OCI-LY3 (cell line): ENCODE measurements around the gene GABARAP.

Source experiments
- H2AFZ ChIP-seq: fragments of 200-600, 300-600 bp; shearing (Covaris generic); 2 replicates; pipeline ENCODE4 v1.6.0; 2014; ENCODE audit warnings: antibody characterized with exemption, low read depth, low read length
- H3K27ac ChIP-seq: fragments of 200-600, 300-600 bp; sonication (generic); 2 replicates; pipeline ENCODE4 v1.5.1; 2014; ENCODE audit warnings: mild to moderate bottlenecking, low read length, moderate library complexity, mixed read lengths
- H3K27me3 ChIP-seq: fragments of 200-600, 300-600 bp; sonication (generic); 2 replicates; pipeline ENCODE4 v1.6.1; 2014; ENCODE audit warnings: low read depth, low read length, mixed read lengths
- H3K36me3 ChIP-seq: fragments of 200-600, 300-600 bp; sonication (generic); replicated peaks from 2 replicates; pipeline ENCODE3; 2014; ENCODE audit warnings: low read depth, low read length, mixed read lengths
- H3K4me1 ChIP-seq: fragments of 300-600, 200-600 bp; sonication (generic); 2 replicates; pipeline ENCODE4 v1.6.1; 2014; ENCODE audit warnings: low read length, mixed read lengths
- H3K4me2 ChIP-seq: fragments of 200-600, 300-600 bp; sonication (generic); 2 replicates; pipeline ENCODE4 v1.6.1; 2014; ENCODE audit warnings: low read length, mixed read lengths
- H3K4me3 ChIP-seq: fragments of 300-600, 200-600 bp; sonication (generic); 2 replicates; pipeline ENCODE4 v1.5.1; 2014; ENCODE audit warnings: antibody characterized with exemption, mild to moderate bottlenecking, low read length, moderate library complexity
- H3K79me2 ChIP-seq: fragments of 300-600, 200-600 bp; shearing (Covaris generic); 2 replicates; pipeline ENCODE4 v1.6.1; 2014; ENCODE audit warnings: mild to moderate bottlenecking, low read length, mixed read lengths
- H3K9ac ChIP-seq: fragments of 300-600, 200-600 bp; shearing (Covaris generic); 2 replicates; pipeline ENCODE4 v1.6.0; 2014; ENCODE audit warnings: mild to moderate bottlenecking, low read length, moderate library complexity
- H3K9me3 ChIP-seq: fragments of 200-600, 300-600 bp; shearing (Covaris generic); 2 replicates; pipeline ENCODE4 v1.6.1; 2014; ENCODE audit warnings: low read length, mixed read lengths; ENCODE audit not compliant: insufficient read depth
- H4K20me1 ChIP-seq: fragments of 200-600, 300-600 bp; sonication (generic); 2 replicates; pipeline ENCODE4 v1.6.1; 2016; ENCODE audit warnings: low read length, mixed read lengths; ENCODE audit not compliant: insufficient read depth
- EZH2phosphoT487 ChIP-seq: fragments of 200-600 bp; shearing (Covaris generic); IDR thresholded peaks from 2 replicates; pipeline ENCODE4 v1.6.1; 2018; ENCODE audit warnings: antibody characterized with exemption, mixed run types, low read depth
- TF ChIP-seq, protein P1 (sequence below): fragments of 200-600, 300-600 bp; sonication (generic); IDR thresholded peaks from 2 replicates; pipeline ENCODE4 v1.5.1; 2014; ENCODE audit warnings: antibody characterized with exemption, low read length, low read depth

The GABARAP gene

DNA sequence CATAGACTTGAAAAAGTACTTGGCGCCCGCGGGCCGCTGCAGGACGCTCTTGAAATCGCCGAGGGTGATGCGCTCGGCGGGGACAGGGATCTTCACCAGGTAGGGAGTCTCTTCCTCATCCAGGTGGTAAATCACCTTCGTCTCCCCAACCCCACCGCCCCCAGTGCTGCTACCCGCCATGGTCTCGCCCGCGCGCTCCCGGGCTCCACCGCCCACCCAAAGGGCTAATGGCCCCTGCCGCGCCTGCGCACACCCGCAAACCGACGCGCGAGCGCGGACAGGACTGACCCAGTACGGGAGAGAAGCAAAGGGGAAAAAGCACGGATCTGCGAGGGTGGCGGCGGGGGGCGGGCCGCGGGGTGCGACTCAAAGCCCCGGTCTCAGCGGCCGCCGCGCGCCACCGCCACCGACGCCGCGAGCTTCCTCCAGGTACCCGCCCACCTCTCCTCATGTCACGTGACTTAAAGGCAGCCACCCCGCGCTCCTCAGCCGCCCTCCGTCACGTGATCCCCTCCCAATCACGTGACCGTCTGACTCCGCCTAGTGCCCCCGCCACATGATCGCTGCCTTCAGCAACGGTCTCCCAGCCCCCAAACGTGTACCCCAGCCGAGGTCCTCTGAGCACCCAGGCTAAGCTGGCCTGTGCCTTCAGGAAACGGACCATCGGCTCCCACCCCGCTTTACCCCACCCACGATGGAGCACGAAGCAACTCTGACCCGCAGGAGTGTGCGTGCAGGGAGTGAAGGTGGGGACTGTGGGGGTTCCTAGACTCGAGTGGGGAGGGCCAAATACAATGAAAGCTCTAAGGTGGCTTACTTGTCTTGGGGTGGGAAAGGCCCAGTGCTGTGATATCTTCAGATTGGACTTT is 7.9 kb downstream of the GABARAP start, which contains the start of gene DVL2:
DVL2 (minus strand) TSS at position 435 of the 869 bp plus-strand sequence; CDS start at position 180, 255 bp downstream.
- Histone ChIP-seq H3K27me3 (no peaks in the 10 kb centered on the region), H3K4me3 (peak within 1 kb of the TSS; percentile 99), H3K9me3 (no peaks in the 10 kb centered on the region), H3K9ac (peak within 1 kb of the TSS; percentile 90), H3K4me2 (peak within 1 kb of the TSS; percentile 80), H3K79me2 (peaks cover 67% of the 10 kb centered on the region), H2AFZ (peak within 1 kb of the TSS; percentile 34; the same call in 1 of the 2 replicates), H3K27ac (peak within 1 kb of the TSS; percentile 58), H3K36me3 (peaks cover 13% of the 10 kb centered on the region), H4K20me1 (peaks cover 11% of the 10 kb centered on the region), H3K4me1 (peaks cover 12% of the 10 kb centered on the region)
- TF ChIP-seq EZH2phosphoT487: no peak
- TF ChIP-seq, protein P1, sequence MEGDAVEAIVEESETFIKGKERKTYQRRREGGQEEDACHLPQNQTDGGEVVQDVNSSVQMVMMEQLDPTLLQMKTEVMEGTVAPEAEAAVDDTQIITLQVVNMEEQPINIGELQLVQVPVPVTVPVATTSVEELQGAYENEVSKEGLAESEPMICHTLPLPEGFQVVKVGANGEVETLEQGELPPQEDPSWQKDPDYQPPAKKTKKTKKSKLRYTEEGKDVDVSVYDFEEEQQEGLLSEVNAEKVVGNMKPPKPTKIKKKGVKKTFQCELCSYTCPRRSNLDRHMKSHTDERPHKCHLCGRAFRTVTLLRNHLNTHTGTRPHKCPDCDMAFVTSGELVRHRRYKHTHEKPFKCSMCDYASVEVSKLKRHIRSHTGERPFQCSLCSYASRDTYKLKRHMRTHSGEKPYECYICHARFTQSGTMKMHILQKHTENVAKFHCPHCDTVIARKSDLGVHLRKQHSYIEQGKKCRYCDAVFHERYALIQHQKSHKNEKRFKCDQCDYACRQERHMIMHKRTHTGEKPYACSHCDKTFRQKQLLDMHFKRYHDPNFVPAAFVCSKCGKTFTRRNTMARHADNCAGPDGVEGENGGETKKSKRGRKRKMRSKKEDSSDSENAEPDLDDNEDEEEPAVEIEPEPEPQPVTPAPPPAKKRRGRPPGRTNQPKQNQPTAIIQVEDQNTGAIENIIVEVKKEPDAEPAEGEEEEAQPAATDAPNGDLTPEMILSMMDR: no peak

DNA sequence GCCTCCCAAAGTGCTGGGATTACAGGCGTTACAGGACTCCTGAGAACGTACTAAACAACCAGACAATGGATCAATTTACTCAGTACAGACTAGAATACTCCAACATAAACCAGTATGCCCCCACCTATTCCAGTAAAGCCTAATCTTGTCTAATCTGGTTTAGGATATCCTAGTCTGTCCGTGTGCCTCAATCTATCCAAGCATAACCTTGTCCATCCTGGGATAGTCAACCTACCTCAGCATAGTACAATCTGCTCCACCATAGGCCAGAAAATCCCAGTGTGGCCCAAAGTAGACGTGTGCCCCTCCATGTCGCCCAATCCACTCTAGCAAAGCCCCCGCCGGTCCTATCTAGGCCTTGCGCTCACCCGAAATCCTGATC is 8.6 kb downstream of the GABARAP start:
- no peak for TF ChIP-seq EZH2phosphoT487
- TF ChIP-seq, protein P1: no peak
- Histone ChIP-seq H3K36me3 (peaks cover 13% of the 10 kb centered on the region), H3K79me2 (peaks cover 61% of the 10 kb centered on the region), H3K27ac (peak overlapping the region; percentile 58), H3K4me1 (peaks cover 12% of the 10 kb centered on the region), H4K20me1 (peaks cover 11% of the 10 kb centered on the region), H3K9ac (peak overlapping the region; percentile 90), H3K9me3 (no peaks in the 10 kb centered on the region), H3K27me3 (no peaks in the 10 kb centered on the region), H3K4me2 (peak overlapping the region; percentile 70), H3K4me3 (peak overlapping the region; percentile 99), H2AFZ (no peak overlapping the region)

DNA sequence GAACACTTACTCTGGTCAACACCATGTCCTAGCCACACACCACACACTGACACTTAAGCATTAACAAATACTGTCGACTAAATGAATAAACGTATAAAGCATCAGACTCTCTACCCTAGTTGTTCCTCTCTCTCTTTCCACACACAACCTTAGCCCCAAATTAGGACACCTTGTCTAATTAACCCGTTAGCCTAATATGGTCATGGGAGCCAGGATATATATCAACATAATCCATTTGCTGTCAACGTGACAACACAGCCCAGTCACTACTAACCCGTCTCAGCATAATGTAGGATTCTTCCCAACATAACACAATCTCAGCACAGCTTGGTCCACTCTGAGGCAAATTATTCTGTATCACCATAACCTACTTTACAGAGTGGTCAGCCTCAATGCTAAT is 10.1 kb downstream of the GABARAP start:
- Histone ChIP-seq H3K4me2 (no peak overlapping the region), H3K79me2 (peaks cover 46% of the 10 kb centered on the region), H3K9ac (no peak overlapping the region), H3K9me3 (no peaks in the 10 kb centered on the region), H3K4me1 (peaks cover 7% of the 10 kb centered on the region), H3K36me3 (peaks cover 12% of the 10 kb centered on the region), H3K27me3 (no peaks in the 10 kb centered on the region), H3K27ac (no peak overlapping the region), H3K4me3 (no peak overlapping the region), H4K20me1 (peaks cover 6% of the 10 kb centered on the region; the same call in 1 of the 2 replicates), H2AFZ (no peak overlapping the region)
- TF ChIP-seq, protein P1: no peak
- TF ChIP-seq EZH2phosphoT487: no peak

DNA sequence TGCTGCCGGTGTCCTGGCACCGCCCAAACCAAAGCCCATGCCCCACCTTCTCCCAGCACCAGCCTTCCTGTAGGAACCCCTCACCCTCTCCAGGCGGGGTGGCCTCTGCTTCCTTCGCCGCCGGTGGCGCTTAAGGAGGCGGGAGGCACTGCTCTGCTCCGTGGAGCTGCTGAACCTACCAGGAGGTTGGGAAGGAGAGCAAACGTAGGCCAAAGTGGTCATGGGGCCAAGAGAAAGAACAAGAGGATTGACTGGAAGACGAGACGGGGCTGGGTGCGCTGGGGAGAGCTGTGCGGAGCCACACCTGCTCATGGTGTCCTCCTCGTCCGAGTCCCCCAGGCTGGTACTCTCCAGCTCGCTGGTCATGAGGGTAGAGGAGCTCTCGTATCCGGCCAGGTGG is 12.7 kb downstream of the GABARAP start:
- no peak overlapping the region for H3K27ac ChIP-seq
- H4K20me1 ChIP-seq: peaks cover 6% of the 10 kb centered on the region; the same call in 1 of the 2 replicates

More for the DNA sequence above, 12.7 kb downstream of the GABARAP start:
- H2AFZ ChIP-seq: no peak overlapping the region
- H3K4me2 ChIP-seq: no peak overlapping the region
- no peaks in the 10 kb centered on the region for H3K27me3 ChIP-seq
- no peak for TF ChIP-seq EZH2phosphoT487
- TF ChIP-seq, protein P1: no peak
- peaks cover 4% of the 10 kb centered on the region for H3K4me1 ChIP-seq
- peaks cover 32% of the 10 kb centered on the region for H3K79me2 ChIP-seq
- no peaks in the 10 kb centered on the region for H3K9me3 ChIP-seq
- no peak overlapping the region for H3K9ac ChIP-seq
- no peak overlapping the region for H3K4me3 ChIP-seq
- H3K36me3 ChIP-seq: no peaks in the 10 kb centered on the region
